Panc1 (cell line): ENCODE data around the gene MEAK7. TPM values are rescaled to one million over a fixed set of nuclear protein-coding genes. Genes with fewer than 3 reads are reported as not detected.
A peak's percentile ranks its signal among the peaks of the same experiment; 100 is the strongest.

Experiments used
- ATAC-seq: fragments of 200-7000 bp; cut with Tn5 transposase; 2 replicates; pipeline ENCODE4 v1.9.1; 2020; ENCODE audit warnings: mild to moderate bottlenecking, moderate library complexity
- BruUV-seq: library from RNA; stranded (reverse); fragments of 400-500 nt; replicated peaks from 2 replicates; lab custom pipeline; 2021; lab: Mats Ljungman, UMichigan
- CTCF ChIA-PET: fragments of 300-600 bp; sonication (Branson Sonifier 250); formaldehyde crosslinking; loops from one replicate; lab custom pipeline; 2022; ENCODE audit warnings: antibody characterized with exemption; lab: Charles Lee
- POLR2A ChIA-PET: fragments of 300-600 bp; sonication (Branson Sonifier 250); formaldehyde crosslinking; loops from one replicate; lab custom pipeline; 2022; ENCODE audit warnings: antibody characterized with exemption; lab: Charles Lee
- DNase-seq: peaks from one replicate; pipeline ENCODE4 v3.0.0-alpha.2; 2010; ENCODE audit warnings: low read depth, low spot score
- H3K27ac ChIP-seq: 2 replicates; pipeline ENCODE4 v1.5.1; 2011; ENCODE audit warnings: mild to moderate bottlenecking, low read length, inconsistent platforms
- H3K27me3 ChIP-seq: fragments of 200-500 bp; sonication (Bioruptor generic); 2 replicates; pipeline ENCODE4 v1.6.0; 2014; ENCODE audit warnings: low read length, inconsistent platforms; ENCODE audit not compliant: control insufficient read depth, insufficient read depth
- H3K36me3 ChIP-seq: fragments of 200-500 bp; sonication (Bioruptor generic); 2 replicates; pipeline ENCODE4 v1.5.1; 2014; ENCODE audit warnings: inconsistent platforms, mild to moderate bottlenecking, low read length, moderate library complexity; ENCODE audit not compliant: control insufficient read depth, insufficient read depth
- H3K4me1 ChIP-seq: 2 replicates; pipeline ENCODE4 v1.5.1; 2011; ENCODE audit warnings: inconsistent platforms, mild to moderate bottlenecking, low read length, moderate library complexity; ENCODE audit not compliant: control insufficient read depth, insufficient read depth
- H3K4me3 ChIP-seq, 2 experiments: 2 replicates each; pipeline ENCODE4 v1.5.1; 2011 to 2012; ENCODE audit warnings: low read depth in 2 of 2, low read length in 2 of 2, mild to moderate bottlenecking in 2 of 2, inconsistent platforms in 1 of 2, moderate library complexity in 1 of 2
- H3K9me3 ChIP-seq: fragments of 200-500 bp; sonication (Bioruptor generic); 2 replicates; pipeline ENCODE4 v1.5.1; 2014; ENCODE audit warnings: low read depth, mild to moderate bottlenecking, inconsistent platforms, low read length, moderate library complexity; ENCODE audit not compliant: control insufficient read depth, insufficient read depth
- POLR2AphosphoS5 ChIP-seq: IDR thresholded peaks from 2 replicates; pipeline ENCODE4 v1.6.1; 2012; ENCODE audit warnings: mild to moderate bottlenecking, low read depth, low read length, moderate library complexity
- SIN3A ChIP-seq: IDR thresholded peaks from 2 replicates; pipeline ENCODE4 v1.6.1; 2012; ENCODE audit warnings: low read depth, mild to moderate bottlenecking, low read length, moderate library complexity, borderline replicate concordance; ENCODE audit not compliant: insufficient read depth
- TCF7L2 ChIP-seq: IDR thresholded peaks from 2 replicates; pipeline ENCODE4 v1.6.1; 2011; ENCODE audit warnings: mild to moderate bottlenecking, low read depth, low read length, inconsistent platforms
- in situ Hi-C: cut with HindIII; loops from 2 replicates; pipeline ENCODE4 v1.10.0; 2016; ENCODE audit warnings: low sequenced_read_pairs, low pct_unique_long_range_greater_than_20kb
- intact Hi-C: fragments of 100-400 bp; cut with micrococcal nuclease; formaldehyde crosslinking; loops from one replicate; pipeline ENCODE4 v1.10.0; 2022; ENCODE audit not compliant: unreplicated experiment
- total RNA-seq: library from RNA; stranded (reverse); gene quantifications from one replicate; pipeline ENCODE4 v1.2.1, GENCODE V29; 2021; ENCODE audit not compliant: unreplicated experiment
- TF ChIP-seq, protein P1 (sequence below), 2 experiments: IDR thresholded peaks; 2 replicates each; pipeline ENCODE4 v1.6.1; 2011 to 2012; ENCODE audit warnings: low read depth in 2 of 2, control low read depth in 1 of 2, low read length in 1 of 2, mild to moderate bottlenecking in 1 of 2, moderate library complexity in 1 of 2; ENCODE audit not compliant: insufficient read depth in 1 of 2
- TF ChIP-seq, protein P2 (sequence below): fragments of 450-650 bp; IDR thresholded peaks from 2 replicates; pipeline ENCODE4 v1.5.1; 2017; ENCODE audit warnings: mild to moderate bottlenecking

The MEAK7 gene
- total RNA-seq, 1 experiment from 2014 or later: 17.2 TPM

DNA sequence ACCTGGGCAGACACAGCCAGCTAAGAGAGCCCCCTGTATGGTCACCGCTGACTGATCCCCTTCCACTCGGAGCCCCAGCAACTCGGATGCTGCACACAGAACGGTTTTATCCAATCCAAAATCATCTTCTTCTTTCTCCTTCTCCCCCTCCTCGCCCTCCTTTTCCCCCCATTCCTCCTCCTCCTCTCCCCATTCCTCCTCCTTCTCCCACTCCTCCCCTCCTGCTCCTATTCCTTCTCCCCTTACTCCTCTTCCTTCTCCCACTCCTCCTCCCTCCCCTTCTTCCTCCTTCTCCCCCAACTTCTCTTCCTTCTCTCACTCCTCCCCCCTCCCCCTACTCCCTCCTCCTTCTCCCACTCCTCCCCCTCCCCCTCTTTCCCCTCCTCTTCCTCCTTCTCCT, 30.4 kb upstream of the MEAK7 start:
- ATAC-seq (no peak), DNase-seq (no peak)
- Histone ChIP-seq H3K27me3 (no peaks in the 10 kb centered on the region), H3K4me1 (peaks cover 14% of the 10 kb centered on the region), H3K27ac (no peak overlapping the region), H3K9me3 (no peaks in the 10 kb centered on the region), H3K36me3 (no peaks in the 10 kb centered on the region), H3K4me3 (no peak overlapping the region)
- no peak for TF ChIP-seq POLR2AphosphoS5
- TF ChIP-seq, protein P1, sequence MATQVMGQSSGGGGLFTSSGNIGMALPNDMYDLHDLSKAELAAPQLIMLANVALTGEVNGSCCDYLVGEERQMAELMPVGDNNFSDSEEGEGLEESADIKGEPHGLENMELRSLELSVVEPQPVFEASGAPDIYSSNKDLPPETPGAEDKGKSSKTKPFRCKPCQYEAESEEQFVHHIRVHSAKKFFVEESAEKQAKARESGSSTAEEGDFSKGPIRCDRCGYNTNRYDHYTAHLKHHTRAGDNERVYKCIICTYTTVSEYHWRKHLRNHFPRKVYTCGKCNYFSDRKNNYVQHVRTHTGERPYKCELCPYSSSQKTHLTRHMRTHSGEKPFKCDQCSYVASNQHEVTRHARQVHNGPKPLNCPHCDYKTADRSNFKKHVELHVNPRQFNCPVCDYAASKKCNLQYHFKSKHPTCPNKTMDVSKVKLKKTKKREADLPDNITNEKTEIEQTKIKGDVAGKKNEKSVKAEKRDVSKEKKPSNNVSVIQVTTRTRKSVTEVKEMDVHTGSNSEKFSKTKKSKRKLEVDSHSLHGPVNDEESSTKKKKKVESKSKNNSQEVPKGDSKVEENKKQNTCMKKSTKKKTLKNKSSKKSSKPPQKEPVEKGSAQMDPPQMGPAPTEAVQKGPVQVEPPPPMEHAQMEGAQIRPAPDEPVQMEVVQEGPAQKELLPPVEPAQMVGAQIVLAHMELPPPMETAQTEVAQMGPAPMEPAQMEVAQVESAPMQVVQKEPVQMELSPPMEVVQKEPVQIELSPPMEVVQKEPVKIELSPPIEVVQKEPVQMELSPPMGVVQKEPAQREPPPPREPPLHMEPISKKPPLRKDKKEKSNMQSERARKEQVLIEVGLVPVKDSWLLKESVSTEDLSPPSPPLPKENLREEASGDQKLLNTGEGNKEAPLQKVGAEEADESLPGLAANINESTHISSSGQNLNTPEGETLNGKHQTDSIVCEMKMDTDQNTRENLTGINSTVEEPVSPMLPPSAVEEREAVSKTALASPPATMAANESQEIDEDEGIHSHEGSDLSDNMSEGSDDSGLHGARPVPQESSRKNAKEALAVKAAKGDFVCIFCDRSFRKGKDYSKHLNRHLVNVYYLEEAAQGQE (IDR thresholded peaks at IDR 0.05; ENCODE audit: insufficient read depth in 1 of 2, low read depth in 2 of 2, low read length in 1 of 2): no peak
- TF ChIP-seq, protein P2, sequence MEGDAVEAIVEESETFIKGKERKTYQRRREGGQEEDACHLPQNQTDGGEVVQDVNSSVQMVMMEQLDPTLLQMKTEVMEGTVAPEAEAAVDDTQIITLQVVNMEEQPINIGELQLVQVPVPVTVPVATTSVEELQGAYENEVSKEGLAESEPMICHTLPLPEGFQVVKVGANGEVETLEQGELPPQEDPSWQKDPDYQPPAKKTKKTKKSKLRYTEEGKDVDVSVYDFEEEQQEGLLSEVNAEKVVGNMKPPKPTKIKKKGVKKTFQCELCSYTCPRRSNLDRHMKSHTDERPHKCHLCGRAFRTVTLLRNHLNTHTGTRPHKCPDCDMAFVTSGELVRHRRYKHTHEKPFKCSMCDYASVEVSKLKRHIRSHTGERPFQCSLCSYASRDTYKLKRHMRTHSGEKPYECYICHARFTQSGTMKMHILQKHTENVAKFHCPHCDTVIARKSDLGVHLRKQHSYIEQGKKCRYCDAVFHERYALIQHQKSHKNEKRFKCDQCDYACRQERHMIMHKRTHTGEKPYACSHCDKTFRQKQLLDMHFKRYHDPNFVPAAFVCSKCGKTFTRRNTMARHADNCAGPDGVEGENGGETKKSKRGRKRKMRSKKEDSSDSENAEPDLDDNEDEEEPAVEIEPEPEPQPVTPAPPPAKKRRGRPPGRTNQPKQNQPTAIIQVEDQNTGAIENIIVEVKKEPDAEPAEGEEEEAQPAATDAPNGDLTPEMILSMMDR: no peak
- no peak for TF ChIP-seq TCF7L2
- TF ChIP-seq SIN3A: no peak
- intact Hi-C loops: no loop called here
- CTCF ChIA-PET: no interaction called here
- POLR2A ChIA-PET: no interaction called here
- in situ Hi-C loops: no loop called here
- BruUV-seq: no TSS peak

DNA sequence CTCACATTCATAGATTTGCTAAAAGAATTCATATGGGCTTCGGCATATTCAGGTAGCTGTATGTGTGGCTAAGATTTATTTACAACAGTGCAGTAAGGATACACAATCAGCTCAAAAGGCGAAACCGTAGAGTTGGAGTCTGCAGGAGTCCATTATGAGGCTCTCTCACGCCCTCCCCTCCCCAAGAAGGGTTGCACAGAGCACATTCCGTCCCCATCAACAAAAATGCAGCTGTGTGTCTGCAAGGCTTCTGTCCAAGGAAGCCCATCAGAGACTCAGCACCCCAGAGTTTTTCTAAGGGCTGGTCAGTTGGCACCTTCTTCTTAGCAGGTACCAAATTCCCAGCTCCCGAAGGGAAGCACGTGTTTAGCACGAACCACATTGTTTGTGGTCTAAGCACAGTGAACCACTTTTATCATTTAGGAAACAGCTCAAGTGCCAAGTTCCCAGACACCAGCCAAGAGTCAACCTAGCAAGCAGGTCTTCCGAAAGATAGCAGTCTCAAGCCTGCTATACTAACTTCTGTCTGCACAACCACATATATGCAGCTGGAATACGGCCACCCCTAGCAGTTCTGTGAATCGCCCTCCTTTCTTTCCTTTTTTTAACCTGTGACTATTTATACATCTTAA, 28.5 kb upstream of the MEAK7 start:
- no TSS peak for BruUV-seq
- Histone ChIP-seq H3K9me3 (no peaks in the 10 kb centered on the region), H3K27me3 (no peaks in the 10 kb centered on the region), H3K27ac (peak overlapping the region; percentile 81), H3K4me3 (no peak overlapping the region), H3K36me3 (no peaks in the 10 kb centered on the region), H3K4me1 (peaks cover 14% of the 10 kb centered on the region)
- intact Hi-C loops (no loop called here), in situ Hi-C loops (no loop called here)
- TF ChIP-seq, protein P1 (IDR thresholded peaks at IDR 0.05; ENCODE audit: insufficient read depth in 1 of 2, low read depth in 2 of 2, low read length in 1 of 2): no peak
- TF ChIP-seq SIN3A: no peak
- TF ChIP-seq, protein P2: no peak
- TF ChIP-seq TCF7L2: no peak
- TF ChIP-seq POLR2AphosphoS5: no peak
- ChIA-PET CTCF (no interaction called here), POLR2A (interaction anchor here (0.5 kb wide), 1 partner anchor 88 kb away, joined by 3 read pairs; no protein-coding TSS in a partner anchor)
- DNase-seq: no peak
- peak; percentile 32; the same call in 1 of the 2 replicates for ATAC-seq
